GM19468 (cell line): ENCODE measurements around the gene SPTBN1.

Source experiments
- ATAC-seq: cut with Tn5 transposase; IDR thresholded peaks from one replicate; pipeline ENCODE4 v1.9.1; 2021; ENCODE audit warnings: mild to moderate bottlenecking, moderate library complexity, moderate number of reproducible peaks; ENCODE audit not compliant: unreplicated experiment; ENCODE audit errors: extremely low read depth

SPTBN1 gene

DNA sequence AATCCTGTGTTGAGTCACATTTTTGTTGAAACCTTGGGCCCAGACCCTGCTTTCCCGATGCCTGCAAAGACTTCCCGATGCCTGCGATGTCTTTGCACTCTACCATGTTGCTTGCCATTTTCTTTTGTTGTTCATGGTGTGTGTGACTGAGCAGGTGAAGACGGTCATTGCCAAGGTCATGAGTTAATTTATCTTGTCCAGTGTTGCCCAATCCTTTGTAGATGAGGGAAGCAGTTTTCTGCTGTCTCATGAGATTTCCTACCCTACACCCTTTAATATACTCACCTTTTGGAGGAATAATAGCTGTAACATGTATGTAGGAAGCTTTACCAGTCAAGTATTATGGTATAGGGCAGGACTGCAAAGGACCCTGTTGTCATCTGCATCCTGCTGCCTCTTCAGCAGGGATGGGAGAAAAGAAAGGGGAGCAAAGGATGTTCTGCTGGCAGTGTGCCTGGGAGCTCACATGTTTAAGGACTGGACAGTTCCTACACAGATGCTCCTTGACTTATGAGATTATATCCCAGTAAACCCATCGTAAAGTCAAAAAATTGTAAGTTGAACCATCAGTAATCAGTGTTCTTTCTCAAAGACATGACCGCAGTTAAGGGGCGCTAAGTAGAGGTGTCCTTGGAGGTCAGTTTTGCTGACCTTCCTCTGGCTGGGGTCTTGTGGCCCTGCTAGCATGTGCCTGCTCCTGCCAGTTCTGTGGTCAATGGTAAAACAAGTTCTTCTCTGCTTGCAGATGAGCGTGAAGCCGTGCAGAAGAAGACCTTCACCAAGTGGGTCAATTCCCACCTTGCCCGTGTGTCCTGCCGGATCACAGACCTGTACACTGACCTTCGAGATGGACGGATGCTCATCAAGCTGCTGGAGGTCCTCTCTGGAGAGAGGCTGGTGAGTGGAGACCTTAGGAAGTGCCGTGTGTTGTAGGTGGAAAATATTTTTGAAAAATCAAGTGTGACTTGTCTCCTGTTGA is 142.5 kb downstream of the SPTBN1 start:
- ATAC-seq: no peak

DNA sequence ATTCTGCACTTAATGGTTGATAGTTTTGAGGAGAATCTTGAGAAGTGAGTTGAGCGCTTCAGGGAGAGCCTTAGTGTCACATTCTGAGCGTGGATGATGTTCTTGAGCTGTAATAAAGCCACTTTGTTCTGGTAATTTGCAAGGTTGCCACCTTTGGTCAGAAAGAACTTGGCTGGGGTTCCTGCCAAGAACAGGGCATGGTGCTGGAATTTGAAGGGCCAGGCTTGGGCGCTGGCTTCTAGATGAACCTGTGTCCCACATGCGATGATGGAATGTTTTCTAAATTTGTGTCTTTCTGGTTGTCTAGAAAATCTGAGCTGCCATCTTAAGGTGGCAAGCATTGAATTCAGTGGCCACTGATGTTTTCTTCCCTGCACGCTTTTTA is 143.2 kb downstream of the SPTBN1 start:
- no peak for ATAC-seq

GRCh38 chr2:54599914-54600313 is 143.8 kb downstream of the SPTBN1 start:
- no peak for ATAC-seq

- no peak for ATAC-seq
Observed at GRCh38 chr2:54601339-54601738, 145.2 kb downstream of the SPTBN1 start.

DNA sequence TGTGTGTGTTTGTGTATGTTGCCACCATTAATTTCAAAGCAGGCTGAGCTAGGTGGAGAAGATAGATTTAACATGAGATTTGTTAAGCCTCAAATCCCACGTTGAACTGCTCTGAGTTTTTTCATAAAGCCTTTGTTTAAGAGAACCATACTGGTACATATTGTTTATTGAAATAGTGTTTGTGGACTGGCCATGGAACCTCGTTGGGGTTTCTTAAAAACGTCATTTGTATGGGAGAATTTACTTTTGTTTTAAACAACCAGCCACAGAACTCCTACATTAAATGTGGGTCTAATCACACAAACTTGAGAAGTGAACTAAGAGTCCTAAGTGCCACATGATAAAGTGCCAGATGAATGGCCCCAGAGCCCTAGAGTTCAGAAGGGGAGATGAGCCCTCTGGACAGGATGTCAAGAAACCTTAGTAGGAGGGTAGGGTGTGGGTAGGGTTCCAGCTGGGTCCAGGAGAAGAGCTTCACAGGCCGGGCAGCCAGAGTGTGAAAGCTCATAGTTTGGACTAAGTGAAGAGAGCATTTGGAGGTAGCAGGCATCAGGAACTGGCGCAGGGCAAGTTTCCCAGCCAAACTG is 146.7 kb downstream of the SPTBN1 start:
- no peak for ATAC-seq

DNA sequence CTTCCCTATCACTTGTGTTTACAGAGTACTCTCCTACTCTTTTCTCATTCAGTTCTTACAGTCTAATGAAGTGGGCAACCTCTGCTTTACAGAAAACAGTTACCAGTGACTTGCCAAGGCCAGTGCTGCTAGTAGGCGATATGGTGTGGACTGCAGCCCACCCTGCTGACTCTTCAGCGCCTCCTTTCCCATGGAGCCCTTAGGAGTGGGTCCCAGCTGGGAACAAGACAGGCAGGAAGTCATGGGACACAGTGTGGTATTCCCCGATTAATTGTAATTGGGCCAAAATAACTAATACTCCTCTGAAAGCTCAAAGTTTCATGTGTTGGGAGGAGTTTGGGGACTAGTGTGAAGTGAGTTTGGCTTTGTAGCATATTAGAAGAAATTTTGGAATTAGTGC is 147.2 kb downstream of the SPTBN1 start:
- ATAC-seq: no peak

DNA sequence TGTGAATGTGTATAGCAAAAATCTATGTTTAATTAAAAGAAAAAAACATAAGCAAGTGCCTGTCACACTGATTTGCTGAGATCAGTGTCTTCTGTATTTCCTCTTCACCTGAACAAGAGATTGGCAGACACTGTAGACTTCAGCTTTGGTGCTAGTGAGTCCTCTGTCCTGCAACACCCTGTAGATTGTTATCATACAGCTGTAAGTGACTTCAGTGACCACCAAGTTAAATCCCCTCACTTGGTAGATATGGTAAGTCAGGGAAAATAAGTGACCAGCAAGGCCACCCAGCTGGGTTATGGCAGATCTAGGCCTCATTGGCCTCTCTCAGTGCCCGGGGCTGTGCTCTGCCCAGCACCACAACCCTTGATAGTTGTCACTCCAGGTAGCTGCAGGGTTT is 147.7 kb downstream of the SPTBN1 start:
- no peak for ATAC-seq

- no peak for ATAC-seq
Observed at GRCh38 chr2:54604871-54605270, 148.7 kb downstream of the SPTBN1 start.

DNA sequence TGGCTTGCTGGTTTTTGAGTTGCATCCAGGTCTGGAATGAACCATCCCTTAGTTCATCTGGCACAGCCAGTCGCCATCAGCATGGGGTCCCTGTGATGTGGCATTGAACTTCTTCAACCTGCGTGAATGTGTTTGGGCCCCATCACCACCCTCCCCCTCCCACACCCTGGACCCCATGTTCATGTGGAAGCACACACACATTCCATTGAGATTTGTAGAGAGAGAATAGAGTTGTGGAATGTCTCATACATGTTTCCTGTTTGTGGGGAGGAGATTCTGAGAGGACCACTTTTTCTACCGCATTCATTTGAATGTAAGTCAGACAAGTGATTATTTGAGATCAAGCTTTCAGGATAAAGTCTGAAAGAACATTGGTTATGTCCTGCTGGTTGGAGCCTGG is 149.7 kb downstream of the SPTBN1 start:
- ATAC-seq: no peak

DNA sequence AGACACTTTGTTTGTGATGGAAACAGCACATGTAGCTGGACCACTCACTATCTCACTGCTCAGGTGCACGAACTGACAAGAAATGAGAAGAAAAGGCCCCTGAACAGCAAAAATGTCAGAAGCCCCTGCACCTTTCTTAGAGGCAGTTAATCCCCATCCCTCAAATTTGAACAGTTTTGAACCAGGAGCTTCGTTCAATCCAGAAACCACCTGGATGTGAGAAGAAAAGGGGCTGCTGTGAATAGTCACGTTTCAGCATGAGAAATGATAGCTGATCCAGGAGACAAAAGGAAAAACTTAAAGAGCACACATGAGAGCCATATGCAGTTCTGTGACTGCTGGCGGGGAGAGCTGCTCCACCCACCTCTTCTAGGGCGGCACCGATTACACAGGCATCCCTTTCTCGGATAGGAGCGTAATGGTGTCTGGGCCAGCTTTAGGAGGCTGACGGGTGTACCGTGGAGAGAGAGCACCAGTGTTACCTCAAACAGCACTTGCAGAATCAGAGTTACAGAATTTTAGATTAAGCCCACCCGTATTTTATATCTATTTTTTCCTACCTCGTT is 150.3 kb downstream of the SPTBN1 start:
- no peak for ATAC-seq

- no peak for ATAC-seq
Observed at GRCh38 chr2:54608224-54608623, 152.1 kb downstream of the SPTBN1 start.

DNA sequence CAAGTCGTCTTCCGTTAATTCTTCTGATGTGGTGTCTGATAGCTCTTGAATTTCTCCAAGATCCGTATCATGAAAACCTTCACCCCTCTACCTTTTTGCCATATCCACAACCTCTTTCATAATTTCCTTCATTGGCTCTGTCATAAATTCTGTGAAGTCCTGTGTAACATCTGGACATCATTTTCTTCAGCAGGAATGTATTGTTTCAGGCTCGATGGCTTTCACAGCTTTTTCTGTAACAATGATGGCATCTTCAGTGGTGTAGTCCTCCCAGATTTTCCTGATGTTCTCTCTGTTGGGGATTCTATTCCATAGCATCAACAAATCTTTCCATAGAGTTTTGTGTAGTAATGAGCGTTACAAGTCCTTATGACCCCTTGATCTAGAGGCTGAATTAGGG is 153.1 kb downstream of the SPTBN1 start:
- no peak for ATAC-seq

DNA sequence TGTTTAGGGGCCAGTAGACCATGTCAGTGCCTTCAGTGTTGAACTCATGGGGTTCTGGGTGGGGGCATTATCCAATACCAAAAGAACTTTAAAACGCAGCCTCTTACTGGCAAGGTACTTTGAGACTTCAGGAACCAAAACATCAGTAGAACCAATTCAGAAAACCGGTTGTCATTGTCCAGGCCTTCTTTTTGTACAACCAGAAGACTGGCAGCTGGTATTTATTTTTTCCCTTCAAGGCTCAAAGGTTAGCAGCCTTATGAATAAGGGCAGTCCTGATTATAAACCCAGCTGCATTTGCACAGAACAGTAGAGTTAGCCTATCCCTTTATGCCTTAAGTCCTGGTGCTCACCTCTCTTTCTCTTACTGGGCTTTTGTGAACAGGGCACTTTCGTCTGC is 153.5 kb downstream of the SPTBN1 start:
- no peak for ATAC-seq

GRCh38 chr2:54610700-54611099 is 154.6 kb downstream of the SPTBN1 start:
- ATAC-seq: no peak

DNA sequence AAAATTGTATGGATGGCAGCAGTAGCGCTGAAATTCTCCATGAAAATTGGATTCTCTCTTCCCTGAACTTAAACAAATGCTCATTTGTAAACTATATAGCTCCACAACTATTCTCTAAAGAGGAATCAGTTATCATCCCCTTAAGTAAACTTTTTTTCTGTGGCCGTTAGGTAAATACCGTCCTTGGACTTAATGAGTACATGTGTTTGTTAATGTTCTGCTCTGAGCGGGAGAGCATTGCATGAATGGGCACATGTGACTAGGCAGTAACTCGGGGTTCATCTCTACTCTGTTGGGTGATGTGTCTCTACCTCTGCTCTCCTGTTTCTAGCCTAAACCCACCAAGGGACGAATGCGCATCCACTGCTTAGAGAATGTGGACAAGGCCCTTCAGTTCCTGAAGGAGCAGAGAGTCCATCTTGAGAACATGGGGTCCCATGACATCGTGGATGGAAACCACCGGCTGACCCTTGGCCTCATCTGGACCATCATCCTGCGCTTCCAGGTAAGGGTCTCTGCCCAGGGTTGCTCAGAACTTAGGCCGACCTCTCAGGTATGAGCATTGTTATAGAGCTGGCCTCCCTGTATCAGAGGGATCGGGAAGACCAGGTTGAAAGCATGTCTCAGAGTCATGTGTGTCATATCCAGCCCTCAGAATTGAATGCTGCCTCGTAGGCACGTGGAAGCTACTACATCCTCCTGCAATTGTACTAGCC is 155.9 kb downstream of the SPTBN1 start:
- ATAC-seq: no peak

GRCh38 chr2:54613386-54613785 is 157.3 kb downstream of the SPTBN1 start:
- no peak for ATAC-seq

GRCh38 chr2:54613794-54614257 is 157.7 kb downstream of the SPTBN1 start:
- no peak for ATAC-seq

DNA sequence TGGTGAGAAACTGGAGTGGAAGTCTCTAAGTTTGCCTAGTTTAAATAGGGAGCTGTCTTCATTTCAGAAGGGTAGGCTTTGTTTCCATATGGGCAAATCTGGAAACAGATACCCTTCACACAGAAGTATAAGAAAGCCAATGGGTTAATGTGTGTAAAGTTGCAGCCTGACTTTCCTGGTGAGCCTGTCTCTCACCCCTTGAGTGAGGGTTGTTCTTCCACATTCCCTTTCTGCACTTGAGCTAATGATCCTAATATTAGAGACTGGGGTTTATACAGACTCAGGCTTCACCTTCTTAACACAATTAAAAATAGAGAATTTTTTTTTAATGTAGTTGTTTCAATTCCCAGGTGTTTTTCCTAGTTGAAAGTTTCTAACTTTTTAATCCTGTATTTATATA is 158.7 kb downstream of the SPTBN1 start:
- no peak for ATAC-seq

DNA sequence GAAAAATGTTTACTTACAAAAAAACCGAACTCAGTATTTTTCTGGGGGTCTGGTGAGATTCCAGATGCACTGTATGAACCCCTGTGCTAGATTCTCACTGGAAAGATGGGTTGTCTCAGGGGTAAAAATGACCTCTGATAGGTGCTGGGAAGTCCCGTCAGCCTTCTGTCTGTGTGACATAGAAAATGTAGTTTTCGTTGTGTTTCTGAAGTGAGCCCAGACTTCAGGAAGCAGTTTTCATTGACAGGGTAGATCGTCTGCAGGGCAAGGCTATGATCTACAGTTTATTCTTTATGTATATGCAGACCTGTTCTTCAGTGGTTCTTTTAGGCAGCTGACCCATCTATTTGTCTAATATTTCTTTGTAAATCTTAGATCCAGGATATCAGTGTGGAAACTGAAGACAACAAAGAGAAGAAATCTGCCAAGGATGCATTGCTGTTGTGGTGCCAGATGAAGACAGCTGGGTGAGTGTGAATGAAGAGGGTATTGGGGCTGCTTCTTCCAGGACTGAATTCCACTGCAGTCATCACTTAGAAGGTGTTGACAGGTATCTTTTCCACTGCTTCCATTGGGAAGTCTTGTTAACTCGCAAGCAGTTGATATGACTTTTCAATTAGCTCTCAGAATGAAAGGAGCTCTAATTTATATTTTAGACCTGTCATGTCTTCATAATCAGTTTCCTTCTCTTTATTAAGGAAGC is 159.9 kb downstream of the SPTBN1 start:
- no peak for ATAC-seq

GRCh38 chr2:54617409-54617808 is 161.3 kb downstream of the SPTBN1 start:
- no peak for ATAC-seq
